ENCODE measurements around the gene MYL4.
A peak's percentile ranks its signal among the peaks of the same experiment; 100 is the strongest.
"Not testable (repeated sequence)": the region's sequence is repeated elsewhere in the genome, so short reads cannot be mapped to it uniquely, and the experiment has no call there.

MYL4 gene

DNA sequence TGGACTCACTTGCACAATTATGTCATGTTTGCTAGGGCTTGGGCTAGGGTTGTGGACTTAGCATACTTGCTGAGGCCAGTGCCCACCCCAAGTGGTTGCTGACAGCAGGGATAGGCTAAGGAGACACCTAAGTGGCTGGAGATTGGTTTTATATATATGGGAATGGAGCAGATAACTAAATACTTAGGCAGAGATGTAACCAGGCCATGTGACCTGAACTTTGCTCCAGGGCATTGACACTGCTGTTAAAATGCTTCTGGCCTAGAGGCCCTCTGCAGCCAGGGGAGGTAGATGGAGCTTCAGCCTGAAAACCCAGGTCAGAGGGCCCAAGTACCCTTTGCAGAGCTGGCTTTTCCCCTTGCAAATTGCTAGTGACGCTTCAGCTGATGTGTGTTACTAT lies 43.1 kb downstream of the MYL4 start:
- Mint-ChIP-seq H3K36me3 (peaks cover 0 to 8% of the 10 kb centered on the region in 2 donors), H3K9me3 (no peaks in the 10 kb centered on the region), H3K27me3 (peaks cover 0 to 4% of the 10 kb centered on the region in 2 donors), H3K4me1 (peaks cover 23 to 34% of the 10 kb centered on the region in 2 donors), H3K4me3 (peak overlapping the region; percentile 21 to 63), H3K27ac (no peak overlapping the region)
- ATAC-seq (replicated peaks): no peak
- DNase-seq: no peak

DNA sequence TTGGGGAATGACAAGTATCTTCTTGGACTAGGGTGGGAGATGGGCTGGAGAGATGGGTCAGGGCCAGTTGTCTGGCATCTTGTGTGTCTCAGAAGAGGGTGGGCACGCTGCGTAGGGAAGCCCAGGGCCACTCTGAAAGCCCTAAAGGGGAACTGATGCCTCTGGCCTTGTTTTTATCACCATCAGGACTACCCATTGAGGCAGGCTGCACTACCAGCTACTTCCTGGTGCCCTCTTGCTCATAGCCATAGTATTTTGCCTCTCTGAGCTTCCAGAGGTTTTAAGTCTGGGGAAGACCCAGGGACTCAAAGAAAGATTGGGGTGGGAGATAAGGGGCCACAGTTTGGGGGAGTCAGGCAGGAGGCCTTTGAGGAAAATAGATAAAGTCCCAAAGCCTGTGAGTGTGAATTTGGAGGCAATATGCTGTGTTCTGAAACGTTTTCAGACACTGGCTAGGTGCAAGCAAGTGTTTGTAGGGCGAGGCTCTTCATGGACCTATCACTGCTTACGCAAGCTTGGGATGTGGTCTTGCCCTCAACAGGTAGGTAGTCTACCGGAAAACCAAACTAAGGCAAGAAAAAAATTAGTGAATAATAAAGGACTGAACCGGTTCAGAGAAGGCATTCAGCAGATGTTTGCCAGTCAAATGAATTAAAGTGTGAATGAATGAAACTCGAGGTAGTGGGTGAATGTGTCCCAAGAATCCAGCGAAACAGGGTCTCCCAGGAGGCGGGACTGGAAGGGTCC lies 43.8 kb downstream of the MYL4 start:
- H3K27ac Mint-ChIP-seq: peak overlapping the region; percentile 76
- peaks cover 30 to 41% of the 10 kb centered on the region in 2 donors for H3K4me1 Mint-ChIP-seq
- peaks cover 4 to 13% of the 10 kb centered on the region in 2 donors for H3K36me3 Mint-ChIP-seq
- ATAC-seq (replicated peaks) (peak; percentile 41 to 43), DNase-seq (no peak)
- peak overlapping the region; percentile 67 to 98 for H3K4me3 Mint-ChIP-seq
- H3K27me3 Mint-ChIP-seq: peaks cover 0 to 10% of the 10 kb centered on the region in 2 donors
- H3K9me3 Mint-ChIP-seq: no peaks in the 10 kb centered on the region

DNA sequence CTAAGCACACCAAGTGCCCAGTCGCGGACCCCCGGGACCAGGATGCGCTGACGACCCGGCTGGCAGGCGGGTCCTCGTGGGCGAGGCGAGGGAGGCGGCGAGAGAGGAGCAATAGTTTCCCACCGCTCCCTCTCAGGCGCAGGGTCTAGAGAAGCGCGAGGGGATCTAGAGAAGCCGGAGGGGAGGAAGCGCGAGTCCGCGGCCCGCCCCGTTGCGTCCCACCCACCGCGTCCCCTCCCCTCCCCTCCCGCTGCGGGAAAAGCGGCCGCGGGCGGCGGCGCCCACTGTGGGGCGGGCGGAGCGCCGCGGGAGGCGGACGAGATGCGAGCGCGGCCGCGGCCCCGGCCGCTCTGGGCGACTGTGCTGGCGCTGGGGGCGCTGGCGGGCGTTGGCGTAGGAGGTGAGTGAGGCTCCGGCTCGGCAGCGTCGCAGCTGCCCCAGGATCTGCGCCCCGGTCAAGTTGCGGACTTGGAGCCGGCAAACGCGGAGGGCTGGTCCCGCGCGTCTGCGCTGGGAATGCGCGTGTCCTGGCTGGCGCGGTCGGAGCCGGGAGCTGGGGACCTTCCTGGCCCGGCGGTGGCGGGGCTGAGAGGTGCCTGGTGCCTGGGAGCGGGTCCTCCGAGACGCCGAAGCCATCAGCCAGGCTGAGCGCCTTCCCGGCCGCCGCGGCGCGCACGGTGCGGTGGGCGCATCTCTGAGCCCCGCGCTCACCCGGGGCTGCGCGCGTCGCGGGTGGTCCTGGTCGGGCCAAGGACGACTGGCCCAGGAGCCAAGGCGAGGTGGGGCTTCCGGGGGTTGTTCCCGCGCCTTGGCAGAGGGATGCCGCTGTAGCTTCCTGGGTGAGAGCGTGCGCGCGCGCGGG lies 44.6 kb downstream of the MYL4 start, which contains the start of gene ITGB3:
Gene ITGB3 (plus strand): TSS at position 287 of the 862 bp plus-strand sequence. CDS start 35 bp downstream, at position 322.
- Mint-ChIP-seq H3K27me3 (peaks cover 0 to 10% of the 10 kb centered on the region in 2 donors), H3K36me3 (peaks cover 8 to 18% of the 10 kb centered on the region in 2 donors), H3K9me3 (no peaks in the 10 kb centered on the region), H3K4me1 (peaks cover 35 to 50% of the 10 kb centered on the region in 2 donors), H3K4me3 (peak within 1 kb of the TSS; percentile 98), H3K27ac (peak within 1 kb of the TSS; percentile 86)
- ATAC-seq (replicated peaks): peak; percentile 93 to 95
- DNase-seq: peak; percentile 71

- Mint-ChIP-seq H3K4me3 (peak overlapping the region; percentile 98), H3K4me1 (peaks cover 35 to 50% of the 10 kb centered on the region in 2 donors), H3K9me3 (no peaks in the 10 kb centered on the region), H3K27ac (peak overlapping the region; percentile 86), H3K27me3 (peaks cover 0 to 10% of the 10 kb centered on the region in 2 donors), H3K36me3 (peaks cover 8 to 19% of the 10 kb centered on the region in 2 donors)
- DNase-seq (no peak), ATAC-seq (replicated peaks) (peak; percentile 3 to 4)
These were observed 45.3 kb downstream of the MYL4 start for GRCh38 chr17:47254403-47254943.

DNA sequence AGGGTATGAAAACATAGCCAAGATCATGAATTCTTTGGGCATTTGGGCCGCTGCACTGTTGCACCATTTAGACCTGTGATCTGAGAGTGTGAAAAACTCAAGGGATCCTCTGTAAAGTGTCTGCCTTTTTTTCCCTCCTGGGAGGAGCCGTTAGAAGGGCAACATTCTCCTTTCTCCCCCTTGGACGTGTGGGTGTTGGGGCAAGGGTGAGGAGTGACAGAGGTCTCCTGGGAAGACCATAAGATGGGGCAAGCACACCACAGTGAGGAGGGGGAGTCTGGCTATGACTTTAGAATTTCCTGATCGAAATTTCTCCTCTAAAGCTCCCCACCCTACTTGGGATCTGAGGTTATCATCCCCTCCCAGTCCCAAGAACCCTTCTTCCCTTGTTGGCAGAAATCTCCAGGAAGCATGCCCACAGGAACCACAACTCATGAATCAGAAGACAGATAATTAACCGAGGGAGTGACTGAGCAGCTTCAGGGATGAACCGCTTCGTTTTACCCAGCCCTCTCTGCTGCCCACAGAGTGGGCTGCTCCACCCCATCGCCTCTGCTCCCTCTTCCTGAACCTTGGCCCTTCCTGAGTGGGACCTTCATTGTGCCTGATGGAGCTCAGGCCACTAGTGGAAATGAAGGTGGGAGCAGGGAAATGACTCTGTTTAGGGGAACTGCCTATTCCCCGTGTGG lies 48.6 kb downstream of the MYL4 start:
- H3K27ac Mint-ChIP-seq: peak overlapping the region; percentile 65
- H3K27me3 Mint-ChIP-seq: peaks cover 0 to 6% of the 10 kb centered on the region in 2 donors
- H3K36me3 Mint-ChIP-seq: peaks cover 13 to 32% of the 10 kb centered on the region in 2 donors
- no peak for DNase-seq
- peaks cover 38 to 52% of the 10 kb centered on the region in 2 donors for H3K4me1 Mint-ChIP-seq
- H3K9me3 Mint-ChIP-seq: no peaks in the 10 kb centered on the region
- no peak for ATAC-seq (replicated peaks)
- H3K4me3 Mint-ChIP-seq: peak overlapping the region; percentile 60 to 73

DNA sequence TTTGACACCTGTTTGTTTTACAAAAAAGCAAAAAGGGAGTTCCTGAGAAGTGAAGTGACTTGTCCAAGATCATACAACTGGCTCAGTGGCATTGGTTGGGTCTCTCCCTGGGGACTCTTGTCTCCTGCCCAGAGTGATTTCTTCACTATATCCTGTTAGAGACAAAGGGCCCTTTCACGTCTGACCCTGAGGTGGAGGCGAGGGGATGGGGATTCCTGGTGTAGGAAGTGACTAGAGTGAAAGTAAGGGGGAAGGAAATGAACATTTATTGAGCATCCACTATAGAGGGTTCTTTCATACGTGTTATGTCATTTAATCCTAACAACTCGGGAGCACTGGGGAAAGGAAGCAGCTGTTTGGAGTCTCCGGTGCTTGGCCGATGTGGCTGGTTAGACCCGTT lies 53.4 kb downstream of the MYL4 start:
- Mint-ChIP-seq H3K4me1 (peaks cover 38 to 66% of the 10 kb centered on the region in 2 donors), H3K27ac (peak overlapping the region; percentile 48), H3K36me3 (peaks cover 20 to 41% of the 10 kb centered on the region in 2 donors), H3K9me3 (peaks cover 0 to 5% of the 10 kb centered on the region in 2 donors), H3K4me3 (peak overlapping the region in 1 of 2 donors; percentile 22), H3K27me3 (peaks cover 0 to 4% of the 10 kb centered on the region in 2 donors)
- ATAC-seq (replicated peaks) (peak; percentile 27 to 30), DNase-seq (no peak)

GRCh38 chr17:47264166-47264565 lies 55.0 kb downstream of the MYL4 start:
- DNase-seq (no peak), ATAC-seq (replicated peaks) (no peak)
- Mint-ChIP-seq H3K27me3 (no peaks in the 10 kb centered on the region), H3K4me3 (no peak overlapping the region), H3K9me3 (peaks cover 1 to 9% of the 10 kb centered on the region in 2 donors), H3K27ac (no peak overlapping the region), H3K36me3 (peaks cover 13 to 43% of the 10 kb centered on the region in 2 donors), H3K4me1 (peaks cover 31 to 55% of the 10 kb centered on the region in 2 donors)

- peak; percentile 63 for DNase-seq
- peaks cover 39 to 72% of the 10 kb centered on the region in 2 donors for H3K4me1 Mint-ChIP-seq
- peaks cover 18 to 49% of the 10 kb centered on the region in 2 donors for H3K36me3 Mint-ChIP-seq
- H3K4me3 Mint-ChIP-seq: peak overlapping the region; percentile 10 to 41
- ATAC-seq (replicated peaks): peak; percentile 91 to 95
- H3K27me3 Mint-ChIP-seq: no peaks in the 10 kb centered on the region
- peaks cover 6 to 18% of the 10 kb centered on the region in 2 donors for H3K9me3 Mint-ChIP-seq
- peak overlapping the region; percentile 25 for H3K27ac Mint-ChIP-seq
These were observed 56.9 kb downstream of the MYL4 start for GRCh38 chr17:47265983-47266541.

- H3K4me3 Mint-ChIP-seq: no peak overlapping the region
- ATAC-seq (replicated peaks) (no peak), DNase-seq (no peak)
- peaks cover 18 to 49% of the 10 kb centered on the region in 2 donors for H3K36me3 Mint-ChIP-seq
- H3K27me3 Mint-ChIP-seq: no peaks in the 10 kb centered on the region
- H3K4me1 Mint-ChIP-seq: peaks cover 39 to 71% of the 10 kb centered on the region in 2 donors
- H3K27ac Mint-ChIP-seq: no peak overlapping the region
- H3K9me3 Mint-ChIP-seq: peaks cover 6 to 18% of the 10 kb centered on the region in 2 donors
These were observed 57.6 kb downstream of the MYL4 start for GRCh38 chr17:47266782-47267181.

DNA sequence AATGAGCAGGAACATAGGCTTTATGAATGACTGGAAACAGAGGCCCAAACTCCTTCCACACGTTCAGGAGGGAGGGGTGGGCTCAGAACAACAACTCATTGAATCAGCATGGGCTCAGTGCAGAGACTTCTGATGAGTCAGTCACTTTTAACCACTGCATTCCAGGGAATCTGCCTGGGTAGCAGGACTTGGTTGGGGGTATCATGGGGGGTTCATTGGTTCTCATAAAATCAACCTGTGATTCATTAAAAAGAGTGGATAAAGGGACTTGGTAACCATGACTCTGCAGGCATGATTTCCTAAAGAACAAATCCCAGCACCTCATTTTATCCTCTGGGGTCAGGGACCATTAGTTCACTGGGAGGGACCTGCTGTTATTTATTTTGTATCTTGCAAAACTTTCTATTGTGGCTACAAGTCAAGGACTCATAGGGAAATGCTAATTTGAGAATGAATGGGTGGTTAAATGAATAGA lies 58.2 kb downstream of the MYL4 start:
- H3K27me3 Mint-ChIP-seq: no peaks in the 10 kb centered on the region
- peaks cover 6 to 18% of the 10 kb centered on the region in 2 donors for H3K9me3 Mint-ChIP-seq
- H3K36me3 Mint-ChIP-seq: peaks cover 16 to 43% of the 10 kb centered on the region in 2 donors
- H3K27ac Mint-ChIP-seq: no peak overlapping the region
- ATAC-seq (replicated peaks) (no peak), DNase-seq (no peak)
- peaks cover 37 to 67% of the 10 kb centered on the region in 2 donors for H3K4me1 Mint-ChIP-seq
- no peak overlapping the region for H3K4me3 Mint-ChIP-seq

DNA sequence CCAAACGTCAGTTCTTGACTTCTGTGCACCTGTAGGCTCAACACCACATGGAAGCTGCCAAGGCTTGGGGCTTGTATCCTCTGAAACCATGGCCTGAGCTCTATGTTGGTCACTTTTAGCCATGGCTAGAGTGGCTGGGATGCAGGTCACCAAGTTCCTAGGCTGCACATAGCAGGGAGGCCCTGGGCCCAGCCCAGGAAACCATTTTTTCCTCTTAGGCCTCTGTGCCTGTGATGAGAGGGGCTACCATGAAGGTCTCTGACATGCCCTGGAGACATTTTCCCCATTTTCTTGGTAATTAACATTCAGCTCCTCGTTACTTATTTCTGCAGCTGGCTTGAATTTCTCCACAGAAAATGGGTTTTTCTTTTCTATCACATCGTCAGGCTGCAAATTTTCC lies 59.8 kb downstream of the MYL4 start:
- Mint-ChIP-seq H3K36me3 (peaks cover 14 to 46% of the 10 kb centered on the region in 2 donors), H3K4me1 (peaks cover 41 to 69% of the 10 kb centered on the region in 2 donors), H3K9me3 (peaks cover 6 to 18% of the 10 kb centered on the region in 2 donors)
- ATAC-seq (replicated peaks); H3K4me3 Mint-ChIP-seq; H3K27ac Mint-ChIP-seq; DNase-seq; H3K27me3 Mint-ChIP-seq: not testable (repeated sequence)

DNA sequence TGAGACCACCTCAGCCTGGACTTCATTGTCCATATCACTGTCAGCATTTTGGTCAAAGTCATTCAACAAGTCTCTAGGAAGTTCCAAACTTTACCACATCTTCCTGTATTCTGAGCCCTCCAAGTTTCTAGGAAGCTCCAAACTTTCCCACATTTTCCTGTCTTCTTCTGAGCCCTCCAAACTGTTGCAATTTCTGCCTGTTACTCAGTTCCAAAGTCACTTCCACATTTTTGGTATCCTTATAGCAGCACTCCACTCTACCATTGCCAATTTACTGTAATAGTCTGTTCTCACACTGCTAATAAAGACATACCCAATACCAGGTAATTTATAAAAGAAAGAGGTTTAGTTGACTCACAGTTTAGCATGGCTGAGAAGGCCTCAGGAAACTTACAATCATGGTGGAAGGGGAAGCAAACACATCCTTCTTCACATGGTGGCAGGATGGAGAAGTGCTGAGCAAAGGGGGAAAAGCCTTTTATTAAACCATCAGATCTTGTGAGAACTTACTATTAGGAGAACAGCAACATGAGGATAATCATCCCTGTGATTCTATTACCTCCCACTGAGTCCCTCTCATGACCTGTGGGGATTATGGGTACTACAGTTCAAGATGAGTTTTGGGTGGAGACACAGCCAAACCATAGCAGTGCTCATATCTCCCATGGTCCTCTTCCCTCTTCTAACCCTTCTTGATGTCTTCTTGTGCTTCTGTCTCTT lies 60.6 kb downstream of the MYL4 start:
- not testable (repeated sequence) for H3K27me3 Mint-ChIP-seq; H3K27ac Mint-ChIP-seq; H3K4me3 Mint-ChIP-seq; DNase-seq; ATAC-seq (replicated peaks)
- Mint-ChIP-seq H3K4me1 (peaks cover 44 to 69% of the 10 kb centered on the region in 2 donors), H3K36me3 (peaks cover 14 to 48% of the 10 kb centered on the region in 2 donors), H3K9me3 (peaks cover 6 to 18% of the 10 kb centered on the region in 2 donors)

All from stimulated activated naive B cell treated with anti-CD40 and anti-IgM and Interleukin-4, amounts not matched to agents 10 μg/mL and 1 μg/mL and 100 μg/mL, for 72 hours (primary cell).